ENCODE data around the gene RAPGEF4. TPM values are rescaled to one million over a fixed set of nuclear protein-coding genes. Genes with fewer than 3 reads are reported as not detected.

The RAPGEF4 gene
- total RNA-seq, 1 experiment from 2014 or later: 2.2 TPM

DNA sequence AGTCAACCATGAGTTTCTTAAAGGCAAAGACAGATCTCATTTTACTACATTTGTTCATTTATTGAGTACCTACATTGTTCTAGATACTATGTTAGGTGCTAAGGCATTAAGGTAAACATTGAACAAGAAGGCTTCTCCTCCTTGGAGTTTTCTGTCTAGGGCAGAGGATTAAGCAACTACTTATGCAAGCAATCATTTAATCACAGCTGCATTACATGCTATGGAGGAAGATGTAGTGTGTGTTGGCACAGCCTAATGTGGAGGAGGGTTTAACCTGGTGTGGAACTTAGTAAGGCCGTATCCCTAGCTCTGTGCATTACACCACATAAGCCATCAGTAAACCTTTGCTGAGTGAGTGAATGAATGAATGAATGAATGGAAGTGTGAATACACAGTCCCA lies 233.5 kb downstream of the RAPGEF4 start:
- TF ChIP-seq CBFB (CRISPR knock-in tag; IDR thresholded peaks at IDR 0.05; ENCODE audit: low read depth) (no peak), OVOL2 (CRISPR knock-in tag; IDR thresholded peaks at IDR 0.05; ENCODE audit: borderline replicate concordance) (no peak)
- TF ChIP-seq, protein P1, sequence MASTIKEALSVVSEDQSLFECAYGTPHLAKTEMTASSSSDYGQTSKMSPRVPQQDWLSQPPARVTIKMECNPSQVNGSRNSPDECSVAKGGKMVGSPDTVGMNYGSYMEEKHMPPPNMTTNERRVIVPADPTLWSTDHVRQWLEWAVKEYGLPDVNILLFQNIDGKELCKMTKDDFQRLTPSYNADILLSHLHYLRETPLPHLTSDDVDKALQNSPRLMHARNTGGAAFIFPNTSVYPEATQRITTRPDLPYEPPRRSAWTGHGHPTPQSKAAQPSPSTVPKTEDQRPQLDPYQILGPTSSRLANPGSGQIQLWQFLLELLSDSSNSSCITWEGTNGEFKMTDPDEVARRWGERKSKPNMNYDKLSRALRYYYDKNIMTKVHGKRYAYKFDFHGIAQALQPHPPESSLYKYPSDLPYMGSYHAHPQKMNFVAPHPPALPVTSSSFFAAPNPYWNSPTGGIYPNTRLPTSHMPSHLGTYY (CRISPR knock-in tag; IDR thresholded peaks at IDR 0.05): no peak
- ChIA-PET POLR2A (no interaction called here), CTCF (no interaction called here)
- no peaks in the 10 kb centered on the region for H3K9me3 Mint-ChIP-seq
- DNase-seq (ENCODE audit: low spot score): no peak
- H3K4me3 Mint-ChIP-seq: no peak overlapping the region
- no peak overlapping the region for H3K27ac Mint-ChIP-seq
- ATAC-seq: no peak
- no peaks in the 10 kb centered on the region for H3K27me3 Mint-ChIP-seq (ENCODE audit: low read depth)
- no peaks in the 10 kb centered on the region for H3K36me3 Mint-ChIP-seq
- peaks cover 13% of the 10 kb centered on the region for H3K4me1 Mint-ChIP-seq

DNA sequence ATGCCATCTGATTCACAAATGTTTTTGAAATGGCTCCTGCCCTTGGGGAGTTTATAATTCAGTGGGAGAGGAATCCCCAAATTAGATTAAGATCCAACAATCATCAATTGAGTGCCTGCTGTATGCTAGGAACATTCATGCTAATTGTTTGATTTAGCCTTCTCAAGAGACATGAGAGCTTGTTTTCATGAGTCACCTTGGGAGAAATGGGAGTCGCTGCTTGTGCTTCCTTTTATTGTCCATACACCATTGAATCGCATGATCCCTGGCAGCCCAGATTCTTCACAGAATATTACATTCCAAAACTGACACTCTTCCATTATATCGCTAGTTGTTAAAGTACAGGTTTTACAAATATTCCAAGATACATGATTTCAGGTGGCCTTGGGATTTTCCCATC lies 234.0 kb downstream of the RAPGEF4 start:
- Mint-ChIP-seq H3K27me3 (ENCODE audit: low read depth) (no peaks in the 10 kb centered on the region), H3K9me3 (no peaks in the 10 kb centered on the region), H3K4me1 (peaks cover 13% of the 10 kb centered on the region), H3K36me3 (no peaks in the 10 kb centered on the region), H3K4me3 (no peak overlapping the region), H3K27ac (no peak overlapping the region)
- no peak for TF ChIP-seq ELF4 (CRISPR knock-in tag; IDR thresholded peaks at IDR 0.05; ENCODE audit: low read depth)
- TF ChIP-seq NR1H2 (CRISPR knock-in tag; IDR thresholded peaks at IDR 0.05): no peak
- TF ChIP-seq FOXK1 (CRISPR knock-in tag; IDR thresholded peaks at IDR 0.05): no peak
- TF ChIP-seq GTF2I (CRISPR knock-in tag; conservative IDR thresholded peaks at IDR 0.05): no peak
- TF ChIP-seq, protein P2, sequence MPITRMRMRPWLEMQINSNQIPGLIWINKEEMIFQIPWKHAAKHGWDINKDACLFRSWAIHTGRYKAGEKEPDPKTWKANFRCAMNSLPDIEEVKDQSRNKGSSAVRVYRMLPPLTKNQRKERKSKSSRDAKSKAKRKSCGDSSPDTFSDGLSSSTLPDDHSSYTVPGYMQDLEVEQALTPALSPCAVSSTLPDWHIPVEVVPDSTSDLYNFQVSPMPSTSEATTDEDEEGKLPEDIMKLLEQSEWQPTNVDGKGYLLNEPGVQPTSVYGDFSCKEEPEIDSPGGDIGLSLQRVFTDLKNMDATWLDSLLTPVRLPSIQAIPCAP (CRISPR knock-in tag; IDR thresholded peaks at IDR 0.05): no peak
- no peak for TF ChIP-seq SP1 (CRISPR knock-in tag; conservative IDR thresholded peaks at IDR 0.05)
- TF ChIP-seq, protein P3, sequence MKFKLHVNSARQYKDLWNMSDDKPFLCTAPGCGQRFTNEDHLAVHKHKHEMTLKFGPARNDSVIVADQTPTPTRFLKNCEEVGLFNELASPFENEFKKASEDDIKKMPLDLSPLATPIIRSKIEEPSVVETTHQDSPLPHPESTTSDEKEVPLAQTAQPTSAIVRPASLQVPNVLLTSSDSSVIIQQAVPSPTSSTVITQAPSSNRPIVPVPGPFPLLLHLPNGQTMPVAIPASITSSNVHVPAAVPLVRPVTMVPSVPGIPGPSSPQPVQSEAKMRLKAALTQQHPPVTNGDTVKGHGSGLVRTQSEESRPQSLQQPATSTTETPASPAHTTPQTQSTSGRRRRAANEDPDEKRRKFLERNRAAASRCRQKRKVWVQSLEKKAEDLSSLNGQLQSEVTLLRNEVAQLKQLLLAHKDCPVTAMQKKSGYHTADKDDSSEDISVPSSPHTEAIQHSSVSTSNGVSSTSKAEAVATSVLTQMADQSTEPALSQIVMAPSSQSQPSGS (CRISPR knock-in tag; IDR thresholded peaks at IDR 0.05; ENCODE audit: borderline replicate concordance, low read depth): no peak
- no peak for TF ChIP-seq ZNF396 (CRISPR knock-in tag; IDR thresholded peaks at IDR 0.05; ENCODE audit: borderline replicate concordance)
- no peak for TF ChIP-seq NFE2L1 (CRISPR knock-in tag; IDR thresholded peaks at IDR 0.05)
- TF ChIP-seq, protein P4, sequence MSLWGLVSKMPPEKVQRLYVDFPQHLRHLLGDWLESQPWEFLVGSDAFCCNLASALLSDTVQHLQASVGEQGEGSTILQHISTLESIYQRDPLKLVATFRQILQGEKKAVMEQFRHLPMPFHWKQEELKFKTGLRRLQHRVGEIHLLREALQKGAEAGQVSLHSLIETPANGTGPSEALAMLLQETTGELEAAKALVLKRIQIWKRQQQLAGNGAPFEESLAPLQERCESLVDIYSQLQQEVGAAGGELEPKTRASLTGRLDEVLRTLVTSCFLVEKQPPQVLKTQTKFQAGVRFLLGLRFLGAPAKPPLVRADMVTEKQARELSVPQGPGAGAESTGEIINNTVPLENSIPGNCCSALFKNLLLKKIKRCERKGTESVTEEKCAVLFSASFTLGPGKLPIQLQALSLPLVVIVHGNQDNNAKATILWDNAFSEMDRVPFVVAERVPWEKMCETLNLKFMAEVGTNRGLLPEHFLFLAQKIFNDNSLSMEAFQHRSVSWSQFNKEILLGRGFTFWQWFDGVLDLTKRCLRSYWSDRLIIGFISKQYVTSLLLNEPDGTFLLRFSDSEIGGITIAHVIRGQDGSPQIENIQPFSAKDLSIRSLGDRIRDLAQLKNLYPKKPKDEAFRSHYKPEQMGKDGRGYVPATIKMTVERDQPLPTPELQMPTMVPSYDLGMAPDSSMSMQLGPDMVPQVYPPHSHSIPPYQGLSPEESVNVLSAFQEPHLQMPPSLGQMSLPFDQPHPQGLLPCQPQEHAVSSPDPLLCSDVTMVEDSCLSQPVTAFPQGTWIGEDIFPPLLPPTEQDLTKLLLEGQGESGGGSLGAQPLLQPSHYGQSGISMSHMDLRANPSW (CRISPR knock-in tag; conservative IDR thresholded peaks at IDR 0.05; ENCODE audit: low read depth): no peak
- no peak for TF ChIP-seq TEAD1 (CRISPR knock-in tag; IDR thresholded peaks at IDR 0.05)
- no peak for TF ChIP-seq FOXP1 (CRISPR knock-in tag; IDR thresholded peaks at IDR 0.05; ENCODE audit: borderline replicate concordance)
- TF ChIP-seq NFATC4 (CRISPR knock-in tag; IDR thresholded peaks at IDR 0.05): no peak
- no peak for TF ChIP-seq PRRX2 (CRISPR knock-in tag; IDR thresholded peaks at IDR 0.05)
- TF ChIP-seq, protein P5, sequence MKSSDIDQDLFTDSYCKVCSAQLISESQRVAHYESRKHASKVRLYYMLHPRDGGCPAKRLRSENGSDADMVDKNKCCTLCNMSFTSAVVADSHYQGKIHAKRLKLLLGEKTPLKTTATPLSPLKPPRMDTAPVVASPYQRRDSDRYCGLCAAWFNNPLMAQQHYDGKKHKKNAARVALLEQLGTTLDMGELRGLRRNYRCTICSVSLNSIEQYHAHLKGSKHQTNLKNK (CRISPR knock-in tag; IDR thresholded peaks at IDR 0.05): no peak
- TF ChIP-seq, protein P6, sequence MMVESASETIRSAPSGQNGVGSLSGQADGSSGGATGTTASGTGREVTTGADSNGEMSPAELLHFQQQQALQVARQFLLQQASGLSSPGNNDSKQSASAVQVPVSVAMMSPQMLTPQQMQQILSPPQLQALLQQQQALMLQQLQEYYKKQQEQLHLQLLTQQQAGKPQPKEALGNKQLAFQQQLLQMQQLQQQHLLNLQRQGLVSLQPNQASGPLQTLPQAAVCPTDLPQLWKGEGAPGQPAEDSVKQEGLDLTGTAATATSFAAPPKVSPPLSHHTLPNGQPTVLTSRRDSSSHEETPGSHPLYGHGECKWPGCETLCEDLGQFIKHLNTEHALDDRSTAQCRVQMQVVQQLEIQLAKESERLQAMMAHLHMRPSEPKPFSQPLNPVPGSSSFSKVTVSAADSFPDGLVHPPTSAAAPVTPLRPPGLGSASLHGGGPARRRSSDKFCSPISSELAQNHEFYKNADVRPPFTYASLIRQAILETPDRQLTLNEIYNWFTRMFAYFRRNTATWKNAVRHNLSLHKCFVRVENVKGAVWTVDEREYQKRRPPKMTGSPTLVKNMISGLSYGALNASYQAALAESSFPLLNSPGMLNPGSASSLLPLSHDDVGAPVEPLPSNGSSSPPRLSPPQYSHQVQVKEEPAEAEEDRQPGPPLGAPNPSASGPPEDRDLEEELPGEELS (CRISPR knock-in tag; IDR thresholded peaks at IDR 0.05): no peak
- TF ChIP-seq EMX1 (CRISPR knock-in tag; IDR thresholded peaks at IDR 0.05): no peak
- no peak for TF ChIP-seq KAT7 (CRISPR knock-in tag; IDR thresholded peaks at IDR 0.05; ENCODE audit: borderline replicate concordance)
- ChIA-PET POLR2A (no interaction called here), CTCF (no interaction called here)
- ATAC-seq (no peak), DNase-seq (ENCODE audit: low spot score) (no peak)
